A549 (cell line): ENCODE measurements around the gene FGF18. TPM values are rescaled to one million over a fixed set of nuclear protein-coding genes. Genes with fewer than 3 reads are reported as not detected.

ENCODE experiments used
- ATAC-seq, 2 experiments: fragments of 200-7000 bp in 1 of 2; fragments of >200 bp in 1 of 2; cut with Nextera tagmentation in 1 of 2; cut with Tn5 transposase in 1 of 2; 3 replicates each; pipeline versions ENCODE4 v1.8.0 to v1.9.1; 2018 to 2020; ENCODE audit warnings: mild to moderate bottlenecking in 1 of 2, moderate library complexity in 1 of 2
- CTCF ChIA-PET: fragments of 300-600 bp; sonication (Branson Sonifier 250); formaldehyde crosslinking; extraction: SDS; loops from one replicate; lab custom pipeline; 2021; ENCODE audit warnings: antibody characterized with exemption, inconsistent platforms; lab: Yijun Ruan, JAX
- POLR2A ChIA-PET: fragments of 350-600 bp; formaldehyde crosslinking; extraction: SDS; loops from one replicate; lab custom pipeline; 2021; ENCODE audit warnings: antibody characterized with exemption, inconsistent platforms; lab: Yijun Ruan, JAX
- DNase-seq, 2 experiments: peaks; one replicate each; pipeline versions ENCODE4 v3.0.0 to v3.0.0-alpha.2; 2011 to 2016; ENCODE audit warnings: low read depth in 1 of 2, low spot score in 1 of 2
- FAIRE-seq: peaks from 2 replicates; lab custom pipeline; 2011; peaks lifted over from hg19 to GRCh38; lab: Jason Lieb, UNC
- H3K27ac ChIP-seq, 2 experiments: fragments of >200 bp; sonication (Bioruptor Twin); formaldehyde crosslinking; 3 replicates each; pipeline ENCODE4 v1.5.1; 2016 to 2017
- H3K4me1 ChIP-seq: fragments of >200 bp; sonication (Bioruptor Twin); formaldehyde crosslinking; 3 replicates; pipeline ENCODE4 v1.6.1; 2016
- H3K4me2 ChIP-seq: fragments of >200 bp; sonication (Bioruptor Twin); formaldehyde crosslinking; 3 replicates; pipeline ENCODE4 v1.6.1; 2016
- H3K4me3 ChIP-seq: fragments of >200 bp; sonication (Bioruptor Twin); formaldehyde crosslinking; 3 replicates; pipeline ENCODE4 v1.5.1; 2016
- H3K9me3 ChIP-seq: fragments of >200 bp; sonication (Bioruptor Twin); formaldehyde crosslinking; 3 replicates; pipeline ENCODE4 v1.6.1; 2016
- CTCF ChIP-seq: fragments of >200 bp; sonication (Bioruptor Twin); formaldehyde crosslinking; IDR thresholded peaks from 3 replicates; pipeline ENCODE4 v1.5.1; 2016
- E2F6 ChIP-seq: IDR thresholded peaks from 2 replicates; pipeline ENCODE4 v1.6.1; 2012; ENCODE audit warnings: low read depth, borderline replicate concordance
- EHMT2 ChIP-seq: fragments of 200-600 bp; sonication (generic); IDR thresholded peaks from 2 replicates; pipeline ENCODE4 v1.6.1; 2016; ENCODE audit warnings: antibody characterized with exemption, low read depth, mild to moderate bottlenecking, moderate library complexity
- JUN ChIP-seq, 2 experiments: fragments of >200 bp; sonication (Bioruptor Twin); formaldehyde crosslinking; IDR thresholded peaks; 2 replicates in 1 of 2; 3 replicates in 1 of 2; pipeline ENCODE4 v1.6.1; 2016 to 2017
- MAZ ChIP-seq: fragments of 150-350 bp; IDR thresholded peaks from 2 replicates; pipeline ENCODE4 v1.6.1; 2014; ENCODE audit warnings: antibody characterized with exemption, low read depth, low read length, borderline replicate concordance
- POLR2AphosphoS2 ChIP-seq: conservative IDR thresholded peaks from 2 replicates; pipeline ENCODE4 v1.6.1; 2012; ENCODE audit warnings: low read length, improper control_type of control experiment, inconsistent platforms
- RAD21 ChIP-seq, 2 experiments: fragments of >200 bp in 1 of 2; sonication (Bioruptor Twin) in 1 of 2; formaldehyde crosslinking in 1 of 2; IDR thresholded peaks in 1 of 2; conservative IDR thresholded peaks in 1 of 2; 2 replicates in 1 of 2; 3 replicates in 1 of 2; pipeline ENCODE4 v1.6.1; 2012 to 2018; ENCODE audit warnings: inconsistent platforms in 1 of 2
- SMC3 ChIP-seq: fragments of >200 bp; sonication (Bioruptor Twin); formaldehyde crosslinking; IDR thresholded peaks from 3 replicates; pipeline ENCODE4 v1.6.1; 2018; ENCODE audit warnings: inconsistent platforms
- TFCP2L1 ChIP-seq: fragments of 250-450 bp; sonication (Bioruptor Pico); IDR thresholded peaks from 2 replicates; pipeline ENCODE4 v1.5.0; 2021; ENCODE audit warnings: mild to moderate bottlenecking
- TP53 ChIP-seq: fragments of 250-450 bp; sonication (Bioruptor Pico); IDR thresholded peaks from 2 replicates; pipeline ENCODE4 v1.5.0; 2021; ENCODE audit warnings: mild to moderate bottlenecking, moderate library complexity
- WGBS: methylation state at CpG from one replicate; pipeline ENCODE4 v1.1.6; 2017; ENCODE audit errors: missing lambda C conversion rate; 5-methylcytosine and 5-hydroxymethylcytosine counted together
- polyA plus RNA-seq, 4 experiments: library from polyadenylated mRNA; depleted of rRNA in 3 of 4; stranded (reverse); fragments of >200 nt; fragmentation: RNase III in 1 of 4; extraction: RNeasy Plus Mini Kit Qiagen cat#74134 plus additional on column Dnase treatment in 1 of 4; gene quantifications; 2 replicates in 3 of 4; 3 replicates in 1 of 4; pipeline ENCODE4 v1.2.3, GENCODE V29; 2011 to 2017
- TF ChIP-seq, protein P1 (sequence below): fragments of 200-600 bp; sonication (generic); IDR thresholded peaks from 2 replicates; pipeline ENCODE4 v1.6.1; 2016; ENCODE audit warnings: antibody characterized with exemption, mild to moderate bottlenecking, moderate library complexity
- TF ChIP-seq, protein P2 (sequence below): IDR thresholded peaks from 2 replicates; pipeline ENCODE4 v1.6.1; 2012

The FGF18 gene
- polyA plus RNA-seq, 2 of the 4 experiments (the other 2 are of a cell fraction), result 0.09 to 0.16 TPM

DNA sequence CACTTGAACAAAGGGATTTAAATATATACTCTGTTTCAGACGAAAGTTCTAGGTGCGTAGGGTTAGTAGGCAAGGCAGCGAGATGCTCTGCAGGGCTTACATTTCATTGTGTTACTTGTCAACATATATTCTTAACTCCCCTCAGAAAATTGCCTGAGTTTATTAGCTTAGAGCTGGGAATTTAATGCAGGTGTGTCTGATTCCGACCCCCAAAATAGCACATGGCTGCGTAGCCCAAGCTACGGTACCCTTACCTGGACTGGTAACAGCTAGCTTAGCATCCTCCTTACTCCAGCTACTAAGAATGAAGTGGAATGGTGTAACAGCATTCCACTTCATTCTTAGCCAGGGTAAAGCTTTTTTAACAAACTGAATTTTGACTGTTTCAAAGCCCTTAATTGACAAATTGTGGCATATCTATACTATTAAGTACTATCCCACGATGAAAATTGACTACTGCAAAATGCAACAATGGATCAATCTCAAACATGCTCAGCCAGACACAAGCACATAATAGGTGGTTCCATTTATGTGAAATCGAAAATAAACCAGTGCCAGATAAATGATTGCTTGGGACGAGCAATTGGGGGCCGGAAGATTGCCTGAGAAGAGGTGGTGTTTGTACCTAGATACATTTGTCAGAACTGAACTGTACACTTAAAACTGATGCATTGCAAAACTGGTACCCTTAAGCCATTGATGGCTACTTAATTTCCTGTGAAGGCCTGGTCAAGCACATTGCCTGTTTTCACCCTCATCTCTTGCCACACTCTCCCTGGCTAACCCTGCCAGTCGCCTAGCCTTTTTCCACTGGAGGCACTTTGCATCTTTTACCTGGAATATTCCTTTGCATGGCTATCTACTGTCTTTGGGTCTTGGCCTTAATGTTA, 3.0 kb upstream of the FGF18 start:
- Histone ChIP-seq H3K9me3 (no peaks in the 10 kb centered on the region), H3K4me2 (no peak overlapping the region), H3K4me3 (no peak overlapping the region), H3K27ac (no peak overlapping the region), H3K4me1 (peaks cover 7% of the 10 kb centered on the region; the same call in 2 of the 3 replicates)
- no peak for DNase-seq
- TF ChIP-seq TFCP2L1 (CRISPR knock-in tag) (0 out of 2 replicates have a peak, but pooled peaks have one; percentile 26), POLR2AphosphoS2 (peak; percentile 62; the same call in 1 of the 2 replicates), JUN (IDR thresholded peaks at IDR 0.05) (no peak)
- CTCF ChIA-PET, result interaction anchor here (0.6 to 1.3 kb wide), 3 partner anchors 264 to 772 kb away, joined by 3 to 4 read pairs (median 3); partner anchors contain the start of gene STK10
- 85% methylated on average over 11 of the region's 11 CpGs for whole genome bisulfite sequencing
- POLR2A ChIA-PET, result no interaction called here
- FAIRE-seq, result no peak
- ATAC-seq, result no peak

GRCh38 chr5:171418316-171418981, 998 bp upstream of the FGF18 start:
- WGBS, result 22% methylated on average over 14 of the region's 26 CpGs
- H3K27ac ChIP-seq, result peak overlapping the region; percentile 20 to 77; a peak in 3 of 6 replicates
- FAIRE-seq (no peak), DNase-seq (peak; percentile 85 to 96), ATAC-seq (peak; percentile 49 to 81)
- no peaks in the 10 kb centered on the region for H3K9me3 ChIP-seq
- TF ChIP-seq, protein P1, sequence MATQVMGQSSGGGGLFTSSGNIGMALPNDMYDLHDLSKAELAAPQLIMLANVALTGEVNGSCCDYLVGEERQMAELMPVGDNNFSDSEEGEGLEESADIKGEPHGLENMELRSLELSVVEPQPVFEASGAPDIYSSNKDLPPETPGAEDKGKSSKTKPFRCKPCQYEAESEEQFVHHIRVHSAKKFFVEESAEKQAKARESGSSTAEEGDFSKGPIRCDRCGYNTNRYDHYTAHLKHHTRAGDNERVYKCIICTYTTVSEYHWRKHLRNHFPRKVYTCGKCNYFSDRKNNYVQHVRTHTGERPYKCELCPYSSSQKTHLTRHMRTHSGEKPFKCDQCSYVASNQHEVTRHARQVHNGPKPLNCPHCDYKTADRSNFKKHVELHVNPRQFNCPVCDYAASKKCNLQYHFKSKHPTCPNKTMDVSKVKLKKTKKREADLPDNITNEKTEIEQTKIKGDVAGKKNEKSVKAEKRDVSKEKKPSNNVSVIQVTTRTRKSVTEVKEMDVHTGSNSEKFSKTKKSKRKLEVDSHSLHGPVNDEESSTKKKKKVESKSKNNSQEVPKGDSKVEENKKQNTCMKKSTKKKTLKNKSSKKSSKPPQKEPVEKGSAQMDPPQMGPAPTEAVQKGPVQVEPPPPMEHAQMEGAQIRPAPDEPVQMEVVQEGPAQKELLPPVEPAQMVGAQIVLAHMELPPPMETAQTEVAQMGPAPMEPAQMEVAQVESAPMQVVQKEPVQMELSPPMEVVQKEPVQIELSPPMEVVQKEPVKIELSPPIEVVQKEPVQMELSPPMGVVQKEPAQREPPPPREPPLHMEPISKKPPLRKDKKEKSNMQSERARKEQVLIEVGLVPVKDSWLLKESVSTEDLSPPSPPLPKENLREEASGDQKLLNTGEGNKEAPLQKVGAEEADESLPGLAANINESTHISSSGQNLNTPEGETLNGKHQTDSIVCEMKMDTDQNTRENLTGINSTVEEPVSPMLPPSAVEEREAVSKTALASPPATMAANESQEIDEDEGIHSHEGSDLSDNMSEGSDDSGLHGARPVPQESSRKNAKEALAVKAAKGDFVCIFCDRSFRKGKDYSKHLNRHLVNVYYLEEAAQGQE, result peak; percentile 89
- TF ChIP-seq SMC3 (peak; percentile 78), E2F6 (no peak), CTCF (peak; percentile 83), TP53 (CRISPR knock-in tag) (no peak), POLR2AphosphoS2 (no peak), RAD21 (conservative IDR thresholded peaks at IDR 0.05 in 1 of 2, IDR thresholded peaks at IDR 0.05 in 1 of 2) (peak; percentile 85 to 93), EHMT2 (no peak), MAZ (no peak)
- TF ChIP-seq, protein P2, sequence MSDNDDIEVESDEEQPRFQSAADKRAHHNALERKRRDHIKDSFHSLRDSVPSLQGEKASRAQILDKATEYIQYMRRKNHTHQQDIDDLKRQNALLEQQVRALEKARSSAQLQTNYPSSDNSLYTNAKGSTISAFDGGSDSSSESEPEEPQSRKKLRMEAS, result 0 out of 2 replicates have a peak, but pooled peaks have one; percentile 17
- CTCF ChIA-PET, result interaction anchor here (0.6 to 6.8 kb wide), 74 partner anchors 10 to 865 kb away, joined by 3 to 128 read pairs (median 4); partner anchors contain the start of genes STK10 and UBTD2
- peaks cover 7% of the 10 kb centered on the region; the same call in 2 of the 3 replicates for H3K4me1 ChIP-seq
- POLR2A ChIA-PET, result interaction anchor here (0.6 to 1.6 kb wide), 4 partner anchors 32 to 589 kb away, joined by 3 to 5 read pairs (median 3); no protein-coding TSS in a partner anchor
- H3K4me2 ChIP-seq, result peak overlapping the region; percentile 96
- peak overlapping the region; percentile 51 for H3K4me3 ChIP-seq
